ENCODE results near the gene ZNF274.

Gene ZNF274

DNA sequence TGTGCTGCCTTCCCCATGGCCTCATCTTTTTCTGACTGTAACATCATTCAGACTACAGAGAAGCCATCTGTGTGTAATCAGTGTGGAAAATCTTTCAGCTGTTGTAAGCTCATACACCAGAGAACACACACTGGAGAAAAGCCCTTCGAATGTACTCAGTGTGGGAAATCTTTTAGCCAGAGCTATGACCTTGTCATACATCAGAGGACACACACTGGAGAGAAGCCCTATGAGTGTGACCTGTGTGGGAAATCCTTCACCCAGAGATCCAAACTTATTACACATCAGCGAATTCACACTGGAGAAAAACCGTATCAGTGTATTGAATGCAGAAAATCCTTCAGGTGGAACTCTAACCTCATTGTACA, 78.7 kb downstream of the ZNF274 start:
- Histone ChIP-seq H3K4me3 (ENCODE audit: low read length) (peak overlapping the region; percentile 37), H3K27me3 (ENCODE audit: insufficient read depth, low read length) (no peaks in the 10 kb centered on the region), H3K36me3 (ENCODE audit: insufficient read depth, low read depth, low read length) (peaks cover 94% of the 10 kb centered on the region)

DNA sequence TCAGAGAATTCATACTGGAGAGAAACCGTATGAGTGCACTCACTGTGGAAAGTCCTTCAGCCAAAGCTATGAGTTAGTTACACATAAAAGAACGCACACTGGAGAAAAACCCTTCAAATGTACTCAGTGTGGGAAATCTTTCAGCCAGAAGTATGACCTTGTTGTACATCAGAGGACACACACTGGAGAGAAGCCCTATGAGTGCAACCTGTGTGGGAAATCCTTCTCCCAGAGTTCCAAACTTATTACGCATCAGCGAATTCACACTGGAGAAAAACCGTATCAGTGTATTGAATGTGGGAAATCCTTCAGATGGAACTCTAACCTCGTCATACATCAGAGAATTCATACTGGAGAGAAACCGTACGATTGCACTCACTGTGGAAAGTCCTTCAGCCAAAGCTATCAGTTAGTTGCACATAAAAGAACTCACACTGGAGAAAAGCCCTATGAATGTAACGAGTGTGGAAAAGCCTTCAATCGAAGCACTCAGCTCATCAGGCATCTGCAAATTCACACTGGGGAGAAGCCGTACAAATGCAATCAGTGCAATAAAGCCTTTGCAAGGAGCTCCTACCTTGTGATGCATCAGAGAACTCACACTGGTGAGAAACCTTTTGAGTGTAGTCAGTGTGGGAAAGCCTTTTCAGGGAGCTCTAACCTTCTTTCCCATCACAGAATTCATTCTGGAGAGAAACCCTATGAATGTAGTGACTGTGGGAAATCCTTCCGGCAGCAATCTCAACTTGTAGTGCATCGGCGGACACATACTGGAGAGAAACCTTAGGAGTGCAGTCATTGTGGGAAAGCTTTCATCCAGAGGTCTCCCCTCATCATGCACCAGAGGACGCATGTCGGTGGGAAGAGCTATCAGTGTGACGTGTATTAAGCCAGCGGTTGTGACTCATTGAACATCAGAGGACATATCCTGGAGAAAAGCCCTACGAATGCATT, 79.4 kb downstream of the ZNF274 start:
- Histone ChIP-seq H3K36me3 (ENCODE audit: insufficient read depth, low read depth, low read length) (peaks cover 88% of the 10 kb centered on the region), H3K27ac (ENCODE audit: low read length) (no peak overlapping the region), H3K4me3 (ENCODE audit: low read length) (peak overlapping the region; percentile 37), H3K27me3 (ENCODE audit: insufficient read depth, low read length) (no peaks in the 10 kb centered on the region), H3K9ac (ENCODE audit: low read depth, low read length) (no peak overlapping the region), H3K9me3 (ENCODE audit: insufficient read depth, low read depth, low read length) (peaks cover 100% of the 10 kb centered on the region), H3K4me1 (ENCODE audit: insufficient read depth, low read length) (no peaks in the 10 kb centered on the region)

More for the DNA sequence above, 78.7 kb downstream of the ZNF274 start:
- H3K4me1 ChIP-seq (ENCODE audit: insufficient read depth, low read length): no peaks in the 10 kb centered on the region
- peaks cover 100% of the 10 kb centered on the region for H3K9me3 ChIP-seq (ENCODE audit: insufficient read depth, low read depth, low read length)
- H3K27ac ChIP-seq (ENCODE audit: low read length): no peak overlapping the region
- H3K9ac ChIP-seq (ENCODE audit: low read depth, low read length): no peak overlapping the region

DNA sequence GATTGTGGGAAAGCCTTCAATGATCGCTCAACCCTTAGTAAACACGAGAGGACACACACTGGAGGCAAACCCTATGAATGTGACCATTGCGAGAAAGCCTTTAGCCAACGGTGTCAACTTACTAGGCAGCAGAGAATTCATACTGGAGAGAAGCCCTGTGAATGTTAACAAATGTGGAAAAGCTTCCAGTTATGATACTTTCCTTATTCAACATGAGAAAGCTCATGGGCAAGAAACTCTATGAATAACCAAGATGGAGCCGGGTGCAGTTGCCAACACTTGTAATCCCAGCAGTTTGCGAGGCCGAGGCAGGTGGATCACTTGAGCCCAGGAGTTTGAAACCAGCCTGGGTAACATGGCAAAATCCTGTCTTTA, 80.0 kb downstream of the ZNF274 start:
- Histone ChIP-seq H3K4me3 (ENCODE audit: low read length) (peak overlapping the region; percentile 37), H3K27me3 (ENCODE audit: insufficient read depth, low read length) (no peaks in the 10 kb centered on the region), H3K9ac (ENCODE audit: low read depth, low read length) (no peak overlapping the region), H3K36me3 (ENCODE audit: insufficient read depth, low read depth, low read length) (peaks cover 81% of the 10 kb centered on the region), H3K9me3 (ENCODE audit: insufficient read depth, low read depth, low read length) (peaks cover 100% of the 10 kb centered on the region), H3K27ac (ENCODE audit: low read length) (no peak overlapping the region), H3K4me1 (ENCODE audit: insufficient read depth, low read length) (no peaks in the 10 kb centered on the region)
